ENCODE data around the gene OR10W1. TPM values are rescaled to one million over a fixed set of nuclear protein-coding genes. Genes with fewer than 3 reads are reported as not detected.

Gene OR10W1
- total RNA-seq, 4 donors from 2014 or later = not detected

- WGBS, 2 donors = 16 to 33% methylated on average over 1 of the region's 1 CpG
- intact Hi-C loops (cut with DNase I; ENCODE audit: low total_unique reads) = no loop called here
- H3K4me3 ChIP-seq (ENCODE audit: low read depth, poor library complexity, severe bottlenecking) = no peak overlapping the region
- no peak for TF ChIP-seq CTCF (IDR thresholded peaks at IDR 0.05)
- TF ChIP-seq POLR2A (IDR thresholded peaks at IDR 0.05) = no peak
- DNase-seq (ENCODE audit: low spot score in 2 of 2) = no peak
These were observed 18.2 kb upstream of the OR10W1 start for GRCh38 chr11:58286249-58286648.

GRCh38 chr11:58285483-58286040 lies 17.5 kb upstream of the OR10W1 start:
- DNase-seq (ENCODE audit: low spot score in 2 of 2) = no peak
- WGBS, 2 donors = 54 to 57% methylated on average over 5 of the region's 5 CpGs
- no peak overlapping the region for H3K4me3 ChIP-seq (ENCODE audit: low read depth, poor library complexity, severe bottlenecking)
- TF ChIP-seq POLR2A (IDR thresholded peaks at IDR 0.05) (no peak), CTCF (IDR thresholded peaks at IDR 0.05) (no peak)
- intact Hi-C loops (cut with DNase I; ENCODE audit: low total_unique reads) = no loop called here

GRCh38 chr11:58276151-58276550 lies 8.1 kb upstream of the OR10W1 start:
- 32 to 48% methylated on average over 1 of the region's 1 CpG for WGBS, 2 donors
- TF ChIP-seq POLR2A (IDR thresholded peaks at IDR 0.05) (no peak), CTCF (IDR thresholded peaks at IDR 0.05) (no peak)
- intact Hi-C loops (cut with DNase I; ENCODE audit: low total_unique reads) = no loop called here
- H3K4me3 ChIP-seq (ENCODE audit: low read depth, poor library complexity, severe bottlenecking) = no peak overlapping the region
- DNase-seq (ENCODE audit: low spot score in 2 of 2) = no peak

- intact Hi-C loops (cut with DNase I; ENCODE audit: low total_unique reads) = no loop called here
- no peak for TF ChIP-seq POLR2A (IDR thresholded peaks at IDR 0.05)
- no peak for TF ChIP-seq CTCF (IDR thresholded peaks at IDR 0.05)
- WGBS, 2 donors = 54 to 63% methylated on average over 2 of the region's 2 CpGs
These were observed 6.9 kb upstream of the OR10W1 start for GRCh38 chr11:58275002-58275401.

GRCh38 chr11:58259983-58260382 lies 8.1 kb downstream of the OR10W1 start:
- intact Hi-C loops (cut with DNase I; ENCODE audit: low total_unique reads) = no loop called here

More at GRCh38 chr11:58275002-58275401, 6.9 kb upstream of the OR10W1 start:
- DNase-seq (ENCODE audit: low spot score in 2 of 2) = no peak
- H3K4me3 ChIP-seq (ENCODE audit: low read depth, poor library complexity, severe bottlenecking) = no peak overlapping the region

More at GRCh38 chr11:58259983-58260382, 8.1 kb downstream of the OR10W1 start:
- no peak overlapping the region for H3K4me3 ChIP-seq (ENCODE audit: low read depth, poor library complexity, severe bottlenecking)
- TF ChIP-seq CTCF (IDR thresholded peaks at IDR 0.05) (no peak), POLR2A (IDR thresholded peaks at IDR 0.05) (no peak)
- 74 to 86% methylated on average over 2 of the region's 2 CpGs for WGBS, 2 donors
- no peak for DNase-seq (ENCODE audit: low spot score in 2 of 2)
